Cardiac fibroblast (primary cell): ENCODE results near the gene ZEB1.
A peak's percentile ranks its signal among the peaks of the same experiment; 100 is the strongest.

Source experiments
- DNase-seq, 2 donors: peaks; one replicate each; pipeline versions ENCODE4 v3.0.0 to v3.0.0-alpha.2; 2010; ENCODE audit warnings: low read depth in 2 of 2
- H3K4me3 ChIP-seq, 2 donors: replicated peaks in 1 of 2; 1 replicate in 1 of 2; 2 replicates in 1 of 2; pipeline ENCODE4 v1.5.1; 2011; ENCODE audit warnings: low read depth in 2 of 2, low read length in 2 of 2, mild to moderate bottlenecking in 2 of 2, moderate library complexity in 1 of 2
- CTCF ChIP-seq: IDR thresholded peaks from one replicate; pipeline ENCODE4 v1.5.1; 2011; ENCODE audit warnings: low read depth, mild to moderate bottlenecking, low read length, inconsistent platforms

ZEB1 gene

DNA sequence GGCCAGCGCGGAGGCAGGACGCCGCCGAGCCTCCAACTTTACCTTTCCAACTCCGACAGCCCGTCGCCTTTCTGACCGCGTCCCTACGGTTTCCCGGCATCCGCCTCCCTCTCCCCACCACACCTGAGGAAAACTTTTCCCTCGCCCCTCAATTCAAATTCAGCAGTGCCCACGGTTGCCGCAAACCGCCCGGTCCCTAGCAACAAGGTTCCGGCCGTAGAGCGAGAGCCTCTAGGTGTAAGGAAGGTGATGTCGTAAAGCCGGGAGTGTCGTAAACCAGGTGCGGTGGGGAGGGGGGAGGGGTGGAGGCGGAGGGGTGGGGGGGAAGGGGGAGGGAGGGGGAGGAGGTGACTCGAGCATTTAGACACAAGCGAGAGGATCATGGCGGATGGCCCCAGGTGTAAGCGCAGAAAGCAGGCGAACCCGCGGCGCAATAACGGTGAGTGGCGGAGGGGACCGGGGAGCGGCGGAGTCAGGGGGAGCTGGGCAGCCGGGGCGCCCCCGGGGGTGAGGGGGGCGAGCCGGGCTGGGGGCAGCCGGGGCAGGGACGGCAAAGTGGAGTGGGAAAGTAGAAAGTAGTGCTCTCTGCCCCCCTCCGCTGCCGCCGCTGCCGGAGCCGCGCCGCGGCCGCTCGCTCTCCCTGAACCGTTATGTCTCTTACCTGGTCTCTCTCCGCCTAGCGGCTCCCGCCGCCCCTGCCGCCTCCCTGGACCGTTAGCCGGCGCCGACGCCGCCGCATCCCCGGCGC, at the start of gene ZEB1:
Gene ZEB1 (plus strand): TSS at position 363 of the 748 bp plus-strand sequence. CDS start 19 bp downstream, at position 382.
- peak; percentile 96 for DNase-seq
- peak; percentile 36 for TF ChIP-seq CTCF
- peak within 1 kb of the TSS; percentile 72 to 96 for H3K4me3 ChIP-seq

- no peak for DNase-seq
- no peak for TF ChIP-seq CTCF
- H3K4me3 ChIP-seq = no peak overlapping the region
Observed at GRCh38 chr10:31270954-31271353, 48.1 kb upstream of the ZEB1 start.

DNA sequence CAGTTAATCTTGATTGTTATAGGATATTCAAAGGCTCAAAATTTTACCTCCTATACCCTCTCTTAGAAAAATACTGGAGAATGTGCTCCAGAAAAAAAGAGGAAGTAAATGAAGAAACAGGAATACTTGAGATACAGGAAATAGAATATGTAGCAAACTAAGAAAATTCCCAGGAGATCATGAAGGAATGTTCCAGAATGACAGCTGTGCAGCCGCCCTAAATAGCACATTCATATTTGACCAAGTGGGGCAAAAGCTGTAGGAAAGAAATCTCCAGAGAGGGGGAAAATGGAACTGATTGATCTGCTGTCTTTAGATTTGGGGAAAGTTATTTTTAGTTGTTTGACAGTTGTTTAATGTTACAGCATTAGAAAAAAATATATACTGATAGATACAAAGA, 46.2 kb upstream of the ZEB1 start:
- peak; percentile 58 to 73 for DNase-seq
- no peak for TF ChIP-seq CTCF
- no peak overlapping the region for H3K4me3 ChIP-seq

- H3K4me3 ChIP-seq = no peak overlapping the region
- no peak for DNase-seq
- TF ChIP-seq CTCF = no peak
Observed at GRCh38 chr10:31273789-31274188, 45.2 kb upstream of the ZEB1 start.

DNA sequence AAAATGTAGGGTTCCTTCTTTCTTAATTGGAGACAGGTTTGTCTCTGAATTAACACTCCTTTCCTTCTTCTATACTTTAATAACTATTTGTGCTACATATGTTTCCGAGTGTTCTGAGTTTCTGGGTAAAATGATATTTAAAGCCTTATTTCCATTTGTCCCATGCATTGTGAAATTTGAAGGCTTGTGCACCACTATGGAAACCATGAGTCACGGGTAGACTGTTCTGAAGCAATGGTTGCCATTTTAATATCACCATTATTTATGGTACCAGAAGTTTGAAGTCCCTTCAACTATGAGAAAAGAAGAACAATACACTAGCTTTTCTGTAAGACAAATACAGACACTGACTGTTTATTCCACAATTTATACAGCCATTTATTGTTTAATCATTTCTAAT, 44.7 kb upstream of the ZEB1 start:
- TF ChIP-seq CTCF = no peak
- H3K4me3 ChIP-seq = no peak overlapping the region
- DNase-seq = peak; percentile 17 to 70

- no peak overlapping the region for H3K4me3 ChIP-seq
- no peak for TF ChIP-seq CTCF
- DNase-seq = peak in 1 of 2 donors; percentile 39
Observed at GRCh38 chr10:31278279-31278941, 40.6 kb upstream of the ZEB1 start.
